NCI-H82 treated with DMSO at 0.1 percent for 48 hours (cell line): ENCODE data around the gene ABHD5.
"Not testable (repeated sequence)": the region's sequence is repeated elsewhere in the genome, so short reads cannot be mapped to it uniquely, and the experiment has no call there.

Source experiments
- DNase-seq: peaks from one replicate; lab custom pipeline; 2025; ENCODE audit not compliant: unreplicated experiment; lab: John Stamatoyannopoulos, UW

ABHD5 gene

GRCh38 chr3:43690400-43691119, at the start of gene ABHD5:
Gene ABHD5, plus strand, starts transcription at chr3:43690938. Its CDS starts 55 bp downstream, at chr3:43690993.
- DNase-seq, result peak; percentile 51

GRCh38 chr3:43641306-43642114, 49.2 kb upstream of the ABHD5 start:
- no peak for DNase-seq

GRCh38 chr3:43644443-43644842, 46.3 kb upstream of the ABHD5 start:
- no peak for DNase-seq

- peak; percentile 27 for DNase-seq
These were observed 43.2 kb upstream of the ABHD5 start for GRCh38 chr3:43647331-43648166.

- no peak for DNase-seq
These were observed 41.8 kb upstream of the ABHD5 start for GRCh38 chr3:43648957-43649356.

- DNase-seq, result no peak
These were observed 41.3 kb upstream of the ABHD5 start for GRCh38 chr3:43649365-43649968.

- no peak for DNase-seq
These were observed 40.4 kb upstream of the ABHD5 start for GRCh38 chr3:43650345-43650744.

- not testable (repeated sequence) for DNase-seq
These were observed 34.3 kb upstream of the ABHD5 start for GRCh38 chr3:43656390-43656789.

GRCh38 chr3:43659250-43659880, 31.4 kb upstream of the ABHD5 start:
- no peak for DNase-seq

- not testable (repeated sequence) for DNase-seq
These were observed 29.4 kb upstream of the ABHD5 start for GRCh38 chr3:43661376-43661775.

- not testable (repeated sequence) for DNase-seq
These were observed 25.7 kb upstream of the ABHD5 start for GRCh38 chr3:43665011-43665410.

- DNase-seq, result no peak
These were observed 19.9 kb upstream of the ABHD5 start for GRCh38 chr3:43670635-43671522.

- DNase-seq, result peak; percentile 45
These were observed 16.2 kb upstream of the ABHD5 start for GRCh38 chr3:43674345-43675085.

GRCh38 chr3:43675593-43675992, 15.1 kb upstream of the ABHD5 start:
- DNase-seq, result no peak

GRCh38 chr3:43676441-43676840, 14.3 kb upstream of the ABHD5 start:
- no peak for DNase-seq

- DNase-seq, result not testable (repeated sequence)
These were observed 12.4 kb upstream of the ABHD5 start for GRCh38 chr3:43678375-43678774.

GRCh38 chr3:43678887-43679449, 11.8 kb upstream of the ABHD5 start:
- DNase-seq, result not testable (repeated sequence)

- not testable (repeated sequence) for DNase-seq
These were observed 9.9 kb upstream of the ABHD5 start for GRCh38 chr3:43680857-43681256.
